Activated CD4-positive, alpha-beta T cell treated with anti-CD3 and anti-CD28 coated beads, Interleukin-2, amount 50 U/mL, for 16 hours (primary cell): ENCODE measurements around the gene CRIP1.

Experiments
- DNase-seq: peaks from one replicate; pipeline ENCODE4 v3.0.0-alpha.2; 2020

The CRIP1 gene

GRCh38 chr14:105536691-105537579 lies 50.2 kb downstream of the CRIP1 start:
- DNase-seq = no peak

GRCh38 chr14:105537580-105538474 lies 51.1 kb downstream of the CRIP1 start:
- peak; percentile 63 for DNase-seq
